Measurements from ENCODE around the gene DNAH17. TPM values are rescaled to one million over a fixed set of nuclear protein-coding genes. Genes with fewer than 3 reads are reported as not detected.

Gene DNAH17
- total RNA-seq, 2 donors from 2014 or later: 0.21 to 0.87 TPM

DNA sequence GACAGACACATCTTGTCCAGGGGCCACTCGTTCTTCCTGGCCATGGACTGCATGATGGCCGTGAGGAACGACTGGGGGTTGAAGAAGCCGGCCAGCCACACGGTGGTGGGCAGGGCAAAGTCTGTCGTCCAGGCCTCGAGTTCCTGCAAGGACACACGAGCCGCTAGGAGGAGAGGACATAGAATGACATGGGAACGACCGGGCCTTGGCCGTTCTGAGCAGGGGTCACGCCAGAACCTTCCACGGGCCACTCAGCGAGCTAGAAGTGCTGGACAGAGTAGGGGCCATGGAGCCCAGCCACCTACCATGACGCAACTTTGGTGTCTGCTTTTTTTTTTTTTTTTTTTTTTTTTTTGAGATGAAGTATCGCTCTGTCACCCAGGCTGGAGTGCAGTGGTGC, 151.8 kb downstream of the DNAH17 start:
- no peak for DNase-seq
- no peaks in the 10 kb centered on the region for H3K27me3 Mint-ChIP-seq
- H3K27ac Mint-ChIP-seq: no peak overlapping the region
- no peak overlapping the region for H3K4me3 Mint-ChIP-seq
- peaks cover 3% of the 10 kb centered on the region for H3K36me3 Mint-ChIP-seq (ENCODE audit: low read depth)
- H3K4me1 Mint-ChIP-seq: peaks cover 3% of the 10 kb centered on the region
- no peaks in the 10 kb centered on the region for H3K9me3 ChIP-seq (ENCODE audit: control insufficient read depth, low read length, poor library complexity, severe bottlenecking)
- ATAC-seq: no peak

DNA sequence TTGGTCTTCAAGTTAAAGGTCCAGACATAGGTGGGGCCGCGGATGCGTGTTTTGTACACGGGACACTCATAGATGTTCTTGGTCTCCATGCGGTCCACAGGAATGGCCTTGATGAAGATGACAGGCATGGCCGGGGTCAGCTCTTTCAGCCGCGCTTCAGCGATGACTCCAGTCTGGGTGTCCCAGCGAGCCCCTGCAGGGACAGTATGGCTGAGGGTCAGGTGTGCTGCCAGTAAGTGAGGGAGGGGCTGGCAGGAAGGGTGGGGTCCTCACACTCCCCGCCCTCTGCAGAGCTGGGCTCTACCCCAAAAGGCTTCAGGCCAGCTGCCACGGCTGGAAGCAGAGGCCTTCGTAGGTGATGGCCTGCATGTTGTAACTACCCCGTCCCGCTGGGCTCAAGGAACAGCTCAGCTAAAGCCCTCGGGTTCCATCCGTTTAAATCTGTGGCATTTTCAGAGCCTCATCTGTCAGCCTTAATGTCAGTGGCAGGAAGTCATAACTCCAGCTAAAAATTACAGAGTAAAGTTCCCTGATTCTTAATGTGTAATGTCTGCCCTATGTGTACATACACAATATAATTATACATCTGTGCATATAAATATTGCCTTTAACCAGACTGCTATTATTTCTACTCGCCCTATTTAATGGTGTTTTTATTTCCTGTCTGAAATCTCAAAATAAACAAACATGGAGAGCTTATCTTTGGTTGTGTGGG, 153.1 kb downstream of the DNAH17 start:
- ATAC-seq: no peak
- no peak overlapping the region for H3K27ac Mint-ChIP-seq
- DNase-seq: no peak
- no peaks in the 10 kb centered on the region for H3K9me3 ChIP-seq (ENCODE audit: control insufficient read depth, low read length, poor library complexity, severe bottlenecking)
- no peaks in the 10 kb centered on the region for H3K27me3 Mint-ChIP-seq
- H3K36me3 Mint-ChIP-seq (ENCODE audit: low read depth): peaks cover 4% of the 10 kb centered on the region
- H3K4me1 Mint-ChIP-seq: peaks cover 3% of the 10 kb centered on the region
- no peak overlapping the region for H3K4me3 Mint-ChIP-seq

DNA sequence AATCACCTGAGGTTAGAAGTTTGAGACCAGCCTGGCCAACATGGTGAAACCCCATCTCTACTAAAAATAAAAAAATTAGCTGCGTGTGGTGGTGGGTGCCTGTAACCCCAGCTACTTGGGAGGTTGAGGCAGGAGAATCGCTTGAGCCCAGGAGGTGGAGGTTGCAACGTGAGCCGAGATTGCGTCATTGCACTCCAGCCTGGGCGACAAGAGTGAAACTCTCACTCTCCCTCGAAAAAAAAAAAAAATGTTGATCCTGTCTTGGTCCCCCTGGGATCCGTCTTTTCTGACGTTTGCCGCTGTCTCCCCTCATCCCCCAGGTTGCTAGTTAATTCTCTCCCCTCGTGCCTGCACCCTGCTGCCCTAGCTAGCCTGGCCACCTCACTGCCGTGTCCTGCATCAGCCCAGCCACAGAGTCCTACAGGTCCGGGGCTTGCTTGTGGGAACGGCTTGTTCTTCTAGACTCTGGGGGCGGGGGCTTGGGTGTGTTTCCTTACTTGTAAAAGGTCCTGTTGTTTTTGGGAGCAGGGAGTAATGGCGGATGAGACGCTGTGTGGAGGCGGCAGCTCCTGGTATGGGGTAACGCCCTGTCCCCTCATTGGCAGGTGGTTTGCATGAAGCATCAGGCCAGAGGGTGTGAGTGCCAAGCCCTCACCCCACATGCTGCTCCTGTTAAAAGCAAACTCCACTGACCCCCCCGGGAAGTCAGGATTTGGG, 154.2 kb downstream of the DNAH17 start:
- peaks cover 3% of the 10 kb centered on the region for H3K4me1 Mint-ChIP-seq
- no peak overlapping the region for H3K4me3 Mint-ChIP-seq
- H3K9me3 ChIP-seq (ENCODE audit: control insufficient read depth, low read length, poor library complexity, severe bottlenecking): no peaks in the 10 kb centered on the region
- no peak for DNase-seq
- no peak for ATAC-seq
- H3K36me3 Mint-ChIP-seq (ENCODE audit: low read depth): peaks cover 4% of the 10 kb centered on the region
- no peaks in the 10 kb centered on the region for H3K27me3 Mint-ChIP-seq
- no peak overlapping the region for H3K27ac Mint-ChIP-seq

DNA sequence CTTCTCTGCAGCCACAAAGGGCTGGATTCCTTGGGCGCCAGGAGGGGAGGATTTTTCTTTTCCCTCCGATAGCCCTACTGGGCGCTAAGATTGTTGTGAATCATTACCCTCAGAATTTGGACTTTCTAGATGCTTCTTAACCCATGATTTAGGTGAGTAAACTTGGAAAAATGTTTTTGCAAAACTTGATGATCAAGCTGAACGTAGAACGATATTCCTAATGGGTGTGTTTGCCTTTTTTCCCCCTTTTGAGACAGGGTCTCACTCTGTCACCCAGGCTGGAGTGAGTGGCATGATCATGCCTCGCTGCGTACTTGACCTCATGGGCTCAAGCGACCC, 155.0 kb downstream of the DNAH17 start:
- no peak for ATAC-seq
- H3K27me3 Mint-ChIP-seq: no peaks in the 10 kb centered on the region
- peaks cover 4% of the 10 kb centered on the region for H3K36me3 Mint-ChIP-seq (ENCODE audit: low read depth)
- H3K4me1 Mint-ChIP-seq: peaks cover 3% of the 10 kb centered on the region
- H3K27ac Mint-ChIP-seq: no peak overlapping the region
- H3K9me3 ChIP-seq (ENCODE audit: control insufficient read depth, low read length, poor library complexity, severe bottlenecking): no peaks in the 10 kb centered on the region
- H3K4me3 Mint-ChIP-seq: no peak overlapping the region
- no peak for DNase-seq

DNA sequence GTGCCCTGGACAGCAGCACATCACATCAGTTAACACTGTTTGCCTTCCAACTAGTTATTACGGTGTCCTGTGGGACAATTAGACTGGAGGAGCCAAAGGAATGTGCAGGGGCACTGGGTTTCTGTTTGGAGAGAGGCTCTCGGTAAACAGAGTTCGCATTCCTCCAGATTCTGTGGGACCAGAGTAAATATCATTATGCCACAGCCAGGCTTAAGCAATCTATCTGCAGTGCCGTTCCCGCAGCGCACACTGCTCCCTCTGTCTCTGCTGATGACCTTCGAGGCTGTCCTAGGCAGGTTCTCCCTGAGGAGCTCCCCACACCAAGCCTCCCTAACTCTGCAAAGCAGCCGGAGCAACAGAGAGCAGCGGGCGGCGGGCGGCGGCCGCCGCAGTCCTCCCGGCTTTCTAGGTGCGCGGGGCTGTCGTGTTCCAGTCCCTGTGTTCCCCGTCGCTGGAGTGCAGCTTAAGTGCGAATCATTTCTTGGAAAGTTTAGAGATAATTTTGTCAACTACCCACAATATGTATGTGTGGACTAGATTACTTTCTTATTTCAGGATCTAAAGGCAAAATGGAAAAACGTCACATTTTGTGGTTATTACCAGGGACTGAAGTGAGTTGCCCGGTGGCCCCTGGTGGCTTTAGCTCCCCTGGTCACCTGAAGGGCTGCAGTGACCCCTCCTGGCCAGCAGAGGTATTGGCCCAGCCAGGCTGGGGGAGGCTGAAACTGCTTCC, 155.5 kb downstream of the DNAH17 start:
- H3K4me1 Mint-ChIP-seq: peaks cover 8% of the 10 kb centered on the region

GRCh38 chr17:78421084-78421533, 156.1 kb downstream of the DNAH17 start:
- no peak for DNase-seq
- no peak overlapping the region for H3K27ac Mint-ChIP-seq
- no peaks in the 10 kb centered on the region for H3K27me3 Mint-ChIP-seq
- no peak for ATAC-seq
- no peaks in the 10 kb centered on the region for H3K9me3 ChIP-seq (ENCODE audit: control insufficient read depth, low read length, poor library complexity, severe bottlenecking)
- peaks cover 4% of the 10 kb centered on the region for H3K36me3 Mint-ChIP-seq (ENCODE audit: low read depth)
- peaks cover 10% of the 10 kb centered on the region for H3K4me1 Mint-ChIP-seq
- no peak overlapping the region for H3K4me3 Mint-ChIP-seq

More for the DNA sequence above, 155.5 kb downstream of the DNAH17 start:
- H3K27ac Mint-ChIP-seq: no peak overlapping the region
- DNase-seq (peak; percentile 64 to 70 (median 65)), ATAC-seq (peak; percentile 91)
- H3K4me3 Mint-ChIP-seq: no peak overlapping the region
- H3K36me3 Mint-ChIP-seq (ENCODE audit: low read depth): peaks cover 4% of the 10 kb centered on the region
- H3K9me3 ChIP-seq (ENCODE audit: control insufficient read depth, low read length, poor library complexity, severe bottlenecking): no peaks in the 10 kb centered on the region
- H3K27me3 Mint-ChIP-seq: no peaks in the 10 kb centered on the region

- Mint-ChIP-seq H3K36me3 (ENCODE audit: low read depth) (peaks cover 4% of the 10 kb centered on the region), H3K4me1 (peaks cover 13% of the 10 kb centered on the region), H3K27me3 (no peaks in the 10 kb centered on the region), H3K4me3 (no peak overlapping the region), H3K27ac (peak overlapping the region; percentile 1)
- no peak for DNase-seq
- no peak for ATAC-seq
- H3K9me3 ChIP-seq (ENCODE audit: control insufficient read depth, low read length, poor library complexity, severe bottlenecking): no peaks in the 10 kb centered on the region
Measured at GRCh38 chr17:78419970-78420815, 157.0 kb downstream of the DNAH17 start.

GRCh38 chr17:78418326-78419026, 158.7 kb downstream of the DNAH17 start:
- H3K27ac Mint-ChIP-seq: peak overlapping the region; percentile 11
- DNase-seq (no peak), ATAC-seq (no peak)
- no peaks in the 10 kb centered on the region for H3K9me3 ChIP-seq (ENCODE audit: control insufficient read depth, low read length, poor library complexity, severe bottlenecking)
- H3K36me3 Mint-ChIP-seq (ENCODE audit: low read depth): peaks cover 4% of the 10 kb centered on the region
- no peak overlapping the region for H3K4me3 Mint-ChIP-seq
- H3K4me1 Mint-ChIP-seq: peaks cover 28% of the 10 kb centered on the region
- no peaks in the 10 kb centered on the region for H3K27me3 Mint-ChIP-seq

DNA sequence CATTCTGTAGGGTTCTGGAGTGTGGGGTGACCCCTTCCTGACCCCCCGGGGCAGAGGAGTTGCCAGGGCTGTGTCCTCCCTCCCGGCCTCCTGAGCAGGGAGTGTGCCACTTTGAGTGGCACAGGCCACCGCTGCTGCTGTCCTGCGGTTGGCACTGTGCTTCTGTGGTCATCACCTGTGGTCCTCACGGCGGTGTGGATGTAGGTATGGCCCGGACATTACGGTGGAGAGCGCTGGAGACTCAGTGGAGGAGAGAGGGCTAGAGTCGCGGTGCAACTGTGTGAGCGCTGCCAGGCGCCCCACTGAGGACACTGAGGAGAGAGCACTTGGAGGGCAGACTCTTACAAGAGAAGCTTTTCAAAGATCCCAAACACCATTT, 159.7 kb downstream of the DNAH17 start:
- H3K4me3 Mint-ChIP-seq: no peak overlapping the region
- peak overlapping the region; percentile 95 for H3K27ac Mint-ChIP-seq

GRCh38 chr17:78416791-78417530, 160.2 kb downstream of the DNAH17 start:
- Mint-ChIP-seq H3K36me3 (ENCODE audit: low read depth) (peaks cover 4% of the 10 kb centered on the region), H3K4me1 (peaks cover 42% of the 10 kb centered on the region)
- DNase-seq: no peak

More for the DNA sequence above, 159.7 kb downstream of the DNAH17 start:
- no peak for ATAC-seq
- no peak for DNase-seq
- no peaks in the 10 kb centered on the region for H3K9me3 ChIP-seq (ENCODE audit: control insufficient read depth, low read length, poor library complexity, severe bottlenecking)
- Mint-ChIP-seq H3K4me1 (peaks cover 37% of the 10 kb centered on the region), H3K36me3 (ENCODE audit: low read depth) (peaks cover 4% of the 10 kb centered on the region), H3K27me3 (no peaks in the 10 kb centered on the region)

DNA sequence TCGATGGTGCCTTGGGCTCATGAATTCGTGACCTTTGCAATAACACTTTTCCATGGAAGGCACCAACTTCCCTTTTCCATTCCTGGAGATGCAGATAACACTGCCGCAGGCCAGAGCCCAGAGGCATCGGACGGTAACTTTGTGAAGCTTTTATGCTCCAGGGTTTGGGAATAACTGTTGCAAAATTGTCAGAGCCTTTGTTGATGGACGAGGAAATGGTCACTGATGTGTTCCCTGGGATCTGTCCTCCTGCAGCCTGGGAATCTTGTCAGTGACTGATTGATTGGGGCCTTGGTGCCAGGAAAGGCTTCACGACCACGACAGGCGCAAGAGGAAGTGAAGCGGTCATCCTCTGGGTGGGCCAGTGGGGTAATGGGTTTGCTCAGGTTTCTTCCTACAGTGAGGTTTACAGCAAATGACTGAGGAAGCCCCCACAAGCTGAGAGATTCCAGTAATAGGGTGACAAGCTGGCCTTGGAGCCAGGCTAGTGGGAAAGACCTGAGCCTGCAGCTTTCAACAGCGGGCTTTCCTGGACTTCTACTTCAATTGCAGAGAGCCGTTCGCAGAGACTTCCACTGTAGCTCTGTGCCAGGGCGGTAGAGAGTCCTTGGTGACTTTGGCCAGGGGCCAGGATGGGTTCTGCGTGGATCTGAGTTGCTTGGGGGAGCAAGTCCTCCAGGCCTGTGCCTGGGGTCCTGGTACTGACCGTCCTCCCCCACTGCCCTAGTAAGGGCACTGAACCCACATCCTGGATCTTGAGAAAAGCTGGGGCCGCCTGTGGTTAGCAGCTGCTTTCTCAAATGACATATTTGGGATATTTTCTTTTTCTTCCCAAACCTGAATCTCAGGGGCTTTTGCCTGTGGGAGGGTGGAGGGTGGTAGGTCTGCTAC, 161.1 kb downstream of the DNAH17 start:
- H3K4me1 Mint-ChIP-seq: peaks cover 47% of the 10 kb centered on the region
- H3K36me3 Mint-ChIP-seq (ENCODE audit: low read depth): peaks cover 4% of the 10 kb centered on the region
- no peak for DNase-seq
- ATAC-seq: no peak
- H3K9me3 ChIP-seq (ENCODE audit: control insufficient read depth, low read length, poor library complexity, severe bottlenecking): no peaks in the 10 kb centered on the region
- peak overlapping the region; percentile 95 for H3K27ac Mint-ChIP-seq
- H3K4me3 Mint-ChIP-seq: peak overlapping the region; percentile 41
- no peaks in the 10 kb centered on the region for H3K27me3 Mint-ChIP-seq

More at GRCh38 chr17:78416791-78417530, 160.2 kb downstream of the DNAH17 start:
- ATAC-seq: no peak
- no peaks in the 10 kb centered on the region for H3K27me3 Mint-ChIP-seq
- peak overlapping the region; percentile 41 for H3K4me3 Mint-ChIP-seq
- H3K9me3 ChIP-seq (ENCODE audit: control insufficient read depth, low read length, poor library complexity, severe bottlenecking): no peaks in the 10 kb centered on the region
- peak overlapping the region; percentile 95 for H3K27ac Mint-ChIP-seq
